Activated CD4-positive, alpha-beta memory T cell treated with anti-CD3 and anti-CD28 coated beads, Interleukin-2, amount 10 ng/mL, durations not matched to agents 7 days and 5 days (primary cell): ENCODE data around the gene TCF7L2. TPM values are rescaled to one million over a fixed set of nuclear protein-coding genes. Genes with fewer than 3 reads are reported as not detected.

Source experiments
- CTCF ChIA-PET: fragments of 350-600 bp; sonication (Branson Sonifier 250); formaldehyde crosslinking; loops from one replicate; lab custom pipeline; 2021; ENCODE audit warnings: antibody characterized with exemption, inconsistent platforms; lab: Charles Lee
- POLR2A ChIA-PET: fragments of 350-600 bp; sonication (Branson Sonifier 250); formaldehyde crosslinking; loops from one replicate; lab custom pipeline; 2021; ENCODE audit warnings: antibody characterized with exemption; lab: Charles Lee
- DNase-seq: peaks from one replicate; pipeline ENCODE4 v3.0.0-alpha.2; 2020
- H3K27ac Mint-ChIP-seq: one replicate; pipeline ENCODE4 v1.8.0; 2021; ENCODE audit warnings: mild to moderate bottlenecking, mixed read lengths
- H3K27me3 Mint-ChIP-seq: one replicate; pipeline ENCODE4 v1.8.0; 2021; ENCODE audit warnings: mixed read lengths
- H3K36me3 Mint-ChIP-seq: one replicate; pipeline ENCODE4 v1.8.0; 2021; ENCODE audit warnings: low read depth, mixed read lengths
- H3K4me1 Mint-ChIP-seq: one replicate; pipeline ENCODE4 v1.8.0; 2021; ENCODE audit warnings: mixed read lengths
- H3K4me3 Mint-ChIP-seq: one replicate; pipeline ENCODE4 v1.8.0; 2021; ENCODE audit warnings: mild to moderate bottlenecking, mixed read lengths
- H3K9me3 Mint-ChIP-seq: one replicate; pipeline ENCODE4 v1.8.0; 2021; ENCODE audit warnings: mixed read lengths
- total RNA-seq, 2 experiments: library from RNA; stranded (reverse); gene quantifications; one replicate each; pipeline ENCODE4 v1.2.3, GENCODE V29; 2021

Gene TCF7L2
- under 1 TPM; 0.60 to 0.76 TPM for total RNA-seq

DNA sequence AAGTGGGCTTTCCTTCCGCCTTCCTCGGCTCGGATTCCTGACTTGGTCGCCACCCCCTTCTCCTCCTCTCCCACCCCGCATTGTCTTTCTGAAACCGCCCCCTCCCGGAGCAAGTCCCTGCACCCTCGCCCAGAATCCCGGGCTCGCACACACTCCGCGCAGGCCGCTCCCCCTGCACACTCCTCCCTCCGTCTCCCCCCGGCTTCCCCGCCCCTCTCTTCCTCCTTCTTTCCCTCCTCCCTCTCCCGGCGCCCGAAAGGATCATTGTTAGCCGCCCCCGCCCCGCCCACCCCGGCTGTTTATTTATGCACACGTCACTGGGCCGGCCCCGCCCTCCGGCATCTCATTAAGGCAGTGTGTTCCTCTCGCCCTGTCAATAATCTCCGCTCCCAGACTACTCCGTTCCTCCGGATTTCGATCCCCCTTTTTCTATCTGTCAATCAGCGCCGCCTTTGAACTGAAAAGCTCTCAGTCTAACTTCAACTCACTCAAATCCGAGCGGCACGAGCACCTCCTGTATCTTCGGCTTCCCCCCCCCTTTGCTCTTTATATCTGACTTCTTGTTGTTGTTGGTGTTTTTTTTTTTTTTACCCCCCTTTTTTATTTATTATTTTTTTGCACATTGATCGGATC lies at the start of gene TCF7L2:
Gene TCF7L2, plus strand, starts transcription at position 373 of the 633 bp plus-strand sequence. CDS start 510 bp downstream, outside the sequence.
- H3K27ac Mint-ChIP-seq = no peak within 1 kb of the TSS
- POLR2A ChIA-PET = no interaction called here
- CTCF ChIA-PET = no interaction called here
- H3K4me1 Mint-ChIP-seq = peaks cover 23% of the 10 kb centered on the region
- peaks cover 70% of the 10 kb centered on the region for H3K27me3 Mint-ChIP-seq
- peak; percentile 57 for DNase-seq
- no peaks in the 10 kb centered on the region for H3K9me3 Mint-ChIP-seq
- H3K4me3 Mint-ChIP-seq = peak within 1 kb of the TSS; percentile 77
- H3K36me3 Mint-ChIP-seq = peaks cover 4% of the 10 kb centered on the region

DNA sequence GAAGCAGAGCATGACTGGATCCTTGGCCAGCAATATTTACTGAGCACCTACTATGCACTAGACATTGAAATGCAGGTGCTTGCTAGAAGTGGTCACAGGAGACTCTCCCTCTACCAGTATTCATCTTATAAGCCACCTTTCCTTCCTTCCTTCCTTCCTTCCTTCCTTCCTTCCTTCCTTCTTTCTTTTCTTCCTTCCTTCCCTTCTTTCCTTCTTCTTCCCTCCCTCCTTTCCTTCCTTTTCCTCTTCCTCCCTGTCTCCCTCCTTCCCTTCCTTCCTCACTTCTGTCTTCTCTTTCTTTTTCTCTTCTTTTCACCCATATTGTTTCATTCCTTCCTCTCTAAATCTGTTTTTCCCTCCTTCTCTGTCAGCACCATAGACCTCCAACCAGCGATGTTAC lies 47.3 kb upstream of the TCF7L2 start:
- H3K9me3 Mint-ChIP-seq = no peaks in the 10 kb centered on the region
- H3K27ac Mint-ChIP-seq = no peak overlapping the region
- CTCF ChIA-PET = no interaction called here
- H3K4me1 Mint-ChIP-seq = no peaks in the 10 kb centered on the region
- H3K36me3 Mint-ChIP-seq = no peaks in the 10 kb centered on the region
- H3K27me3 Mint-ChIP-seq = no peaks in the 10 kb centered on the region
- POLR2A ChIA-PET = no interaction called here
- DNase-seq = no peak
- no peak overlapping the region for H3K4me3 Mint-ChIP-seq

DNA sequence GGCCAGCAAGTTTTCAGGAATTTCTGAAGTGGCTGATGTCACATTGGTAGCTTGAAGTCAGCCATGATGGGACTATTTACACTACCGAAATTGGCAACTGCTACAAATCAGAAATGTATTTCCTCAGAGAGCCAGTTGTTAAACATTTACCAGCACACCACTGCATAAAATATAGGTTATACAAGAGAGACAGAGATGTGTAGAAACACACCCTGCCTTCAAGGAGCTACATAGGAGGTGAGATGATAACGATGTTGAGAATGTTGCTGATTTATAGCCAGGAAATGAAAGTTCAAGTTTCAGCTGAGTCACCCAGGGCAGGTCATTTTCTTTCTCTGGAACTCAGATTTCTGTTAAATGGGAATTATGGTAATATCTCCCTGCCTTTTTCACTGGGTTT lies 46.0 kb upstream of the TCF7L2 start:
- ChIA-PET POLR2A (no interaction called here), CTCF (no interaction called here)
- Mint-ChIP-seq H3K27me3 (no peaks in the 10 kb centered on the region), H3K9me3 (no peaks in the 10 kb centered on the region), H3K4me1 (no peaks in the 10 kb centered on the region), H3K27ac (no peak overlapping the region), H3K4me3 (no peak overlapping the region), H3K36me3 (no peaks in the 10 kb centered on the region)
- DNase-seq = no peak

DNA sequence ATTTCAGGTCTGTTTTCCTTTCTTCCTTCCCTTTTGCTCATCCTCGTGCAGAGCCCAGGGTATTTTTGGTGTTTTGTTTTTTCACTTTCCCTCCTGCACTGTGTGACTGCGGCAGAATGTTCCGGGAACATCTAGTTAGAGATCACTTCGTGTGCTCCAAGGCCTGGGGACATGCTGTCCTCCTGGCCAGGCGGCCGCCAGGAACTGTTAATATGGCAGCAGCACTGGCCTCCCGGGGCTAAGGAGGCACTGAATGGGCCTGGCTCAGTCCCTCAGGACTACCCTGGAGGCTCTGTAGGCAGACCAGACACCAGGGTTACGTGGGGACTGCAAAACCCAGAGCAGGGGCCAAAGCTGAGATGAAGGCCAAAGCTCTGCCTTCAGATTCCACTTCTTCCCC lies 43.1 kb upstream of the TCF7L2 start:
- POLR2A ChIA-PET = no interaction called here
- H3K4me1 Mint-ChIP-seq = no peaks in the 10 kb centered on the region
- no peaks in the 10 kb centered on the region for H3K36me3 Mint-ChIP-seq
- no peak overlapping the region for H3K4me3 Mint-ChIP-seq
- no peak for DNase-seq
- H3K27ac Mint-ChIP-seq = no peak overlapping the region
- peaks cover 5% of the 10 kb centered on the region for H3K27me3 Mint-ChIP-seq
- CTCF ChIA-PET = no interaction called here
- H3K9me3 Mint-ChIP-seq = no peaks in the 10 kb centered on the region

DNA sequence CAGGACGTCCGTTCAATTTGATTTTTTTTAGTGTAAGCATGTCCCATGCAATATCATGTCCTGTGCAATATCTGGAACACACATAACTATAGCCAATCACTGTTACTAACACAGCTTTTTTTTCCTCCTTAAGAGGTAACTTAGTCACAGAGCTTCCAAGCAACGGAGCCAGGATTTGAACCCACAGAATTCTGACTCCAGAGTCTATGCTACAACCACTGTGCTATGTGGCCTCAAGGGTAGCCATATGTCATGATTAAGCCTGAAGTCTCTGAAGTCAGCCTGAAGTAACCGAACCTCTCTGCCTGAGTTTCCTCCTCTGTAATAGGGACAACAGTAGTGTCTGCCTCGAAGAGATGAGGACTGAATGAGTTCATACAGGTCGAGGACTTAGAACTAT lies 42.2 kb upstream of the TCF7L2 start:
- no peak overlapping the region for H3K27ac Mint-ChIP-seq
- H3K9me3 Mint-ChIP-seq = peaks cover 2% of the 10 kb centered on the region
- ChIA-PET POLR2A (no interaction called here), CTCF (interaction anchor here (0.6 to 0.7 kb wide), 2 partner anchors 326 to 1971 kb away, joined by 3 to 8 read pairs; no protein-coding TSS in a partner anchor)
- no peaks in the 10 kb centered on the region for H3K36me3 Mint-ChIP-seq
- H3K4me3 Mint-ChIP-seq = no peak overlapping the region
- no peaks in the 10 kb centered on the region for H3K4me1 Mint-ChIP-seq
- no peak for DNase-seq
- peaks cover 5% of the 10 kb centered on the region for H3K27me3 Mint-ChIP-seq

DNA sequence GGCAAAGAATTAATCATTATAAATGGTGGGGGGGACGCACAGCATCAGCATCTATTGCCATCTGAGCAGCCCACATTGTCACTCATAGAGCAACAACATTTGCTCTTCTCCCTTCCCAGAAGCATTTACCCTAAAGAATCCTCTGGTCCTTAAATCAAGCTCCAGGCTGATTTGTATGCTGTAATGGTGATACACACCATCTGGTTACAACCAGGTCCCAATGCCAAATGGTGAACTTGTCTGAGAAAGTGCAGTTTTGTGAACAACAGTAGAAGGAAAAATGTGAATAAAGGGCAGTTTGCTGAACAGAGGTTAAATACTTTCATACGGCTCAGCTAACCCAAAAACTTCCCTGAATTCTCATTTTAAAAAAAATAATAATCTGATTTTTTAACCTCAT lies 38.8 kb upstream of the TCF7L2 start:
- peaks cover 6% of the 10 kb centered on the region for H3K27me3 Mint-ChIP-seq
- H3K4me3 Mint-ChIP-seq = no peak overlapping the region
- H3K27ac Mint-ChIP-seq = no peak overlapping the region
- peaks cover 3% of the 10 kb centered on the region for H3K9me3 Mint-ChIP-seq
- DNase-seq = no peak
- ChIA-PET POLR2A (no interaction called here), CTCF (no interaction called here)
- H3K4me1 Mint-ChIP-seq = no peaks in the 10 kb centered on the region
- no peaks in the 10 kb centered on the region for H3K36me3 Mint-ChIP-seq

DNA sequence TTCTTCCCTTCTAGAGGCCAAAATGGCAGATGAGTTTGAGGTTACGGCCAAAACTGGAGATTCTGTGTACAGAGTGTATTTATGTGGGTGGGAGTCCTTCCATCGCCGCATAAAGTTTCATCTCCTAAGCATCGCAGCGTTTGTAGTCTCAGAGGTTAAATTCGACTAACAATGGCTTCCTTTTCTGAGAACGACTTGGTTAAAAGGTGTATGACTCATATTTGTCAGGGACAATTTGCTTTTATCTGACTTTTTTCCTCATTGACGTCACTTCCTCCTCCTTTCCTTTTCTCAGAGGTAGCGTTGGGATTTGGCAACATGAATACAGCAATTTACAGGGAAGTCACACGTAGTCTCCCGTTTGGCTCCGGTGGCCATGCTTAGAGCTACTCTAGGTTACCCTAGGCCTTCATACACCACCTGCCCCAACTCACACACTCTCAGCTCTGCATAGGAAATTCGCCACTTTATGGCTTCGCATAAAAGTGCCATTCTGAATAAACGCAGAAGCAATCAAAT lies 37.6 kb upstream of the TCF7L2 start:
- ChIA-PET POLR2A (no interaction called here), CTCF (no interaction called here)
- no peaks in the 10 kb centered on the region for H3K4me1 Mint-ChIP-seq
- peaks cover 3% of the 10 kb centered on the region for H3K9me3 Mint-ChIP-seq
- H3K27me3 Mint-ChIP-seq = peaks cover 7% of the 10 kb centered on the region
- H3K4me3 Mint-ChIP-seq = no peak overlapping the region
- no peak for DNase-seq
- no peak overlapping the region for H3K27ac Mint-ChIP-seq
- H3K36me3 Mint-ChIP-seq = no peaks in the 10 kb centered on the region

DNA sequence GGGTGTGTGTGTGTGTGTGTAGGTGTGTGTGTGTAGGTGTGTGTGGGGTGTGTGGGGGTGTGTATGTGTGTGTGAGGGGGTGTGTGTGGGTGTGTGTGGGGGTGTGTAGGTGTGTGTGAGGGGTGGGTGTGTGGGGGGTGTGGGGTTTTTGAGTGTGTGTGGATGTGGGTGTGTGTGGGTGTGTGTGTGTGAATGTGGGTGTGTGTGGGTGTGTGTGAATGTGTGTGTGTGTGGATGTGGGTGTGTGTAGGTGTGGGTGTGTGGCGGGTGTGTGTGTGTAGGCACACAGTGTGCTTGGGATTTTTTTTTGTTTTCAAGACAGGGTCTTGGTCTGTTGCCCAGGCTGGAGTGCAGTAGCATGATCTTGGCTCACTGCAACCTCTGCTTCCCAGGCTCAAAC lies 36.8 kb upstream of the TCF7L2 start:
- no peaks in the 10 kb centered on the region for H3K4me1 Mint-ChIP-seq
- no peak overlapping the region for H3K27ac Mint-ChIP-seq
- no peak for DNase-seq
- CTCF ChIA-PET = no interaction called here
- peaks cover 3% of the 10 kb centered on the region for H3K9me3 Mint-ChIP-seq
- H3K27me3 Mint-ChIP-seq = peaks cover 7% of the 10 kb centered on the region
- H3K36me3 Mint-ChIP-seq = no peaks in the 10 kb centered on the region
- POLR2A ChIA-PET = no interaction called here
- no peak overlapping the region for H3K4me3 Mint-ChIP-seq

DNA sequence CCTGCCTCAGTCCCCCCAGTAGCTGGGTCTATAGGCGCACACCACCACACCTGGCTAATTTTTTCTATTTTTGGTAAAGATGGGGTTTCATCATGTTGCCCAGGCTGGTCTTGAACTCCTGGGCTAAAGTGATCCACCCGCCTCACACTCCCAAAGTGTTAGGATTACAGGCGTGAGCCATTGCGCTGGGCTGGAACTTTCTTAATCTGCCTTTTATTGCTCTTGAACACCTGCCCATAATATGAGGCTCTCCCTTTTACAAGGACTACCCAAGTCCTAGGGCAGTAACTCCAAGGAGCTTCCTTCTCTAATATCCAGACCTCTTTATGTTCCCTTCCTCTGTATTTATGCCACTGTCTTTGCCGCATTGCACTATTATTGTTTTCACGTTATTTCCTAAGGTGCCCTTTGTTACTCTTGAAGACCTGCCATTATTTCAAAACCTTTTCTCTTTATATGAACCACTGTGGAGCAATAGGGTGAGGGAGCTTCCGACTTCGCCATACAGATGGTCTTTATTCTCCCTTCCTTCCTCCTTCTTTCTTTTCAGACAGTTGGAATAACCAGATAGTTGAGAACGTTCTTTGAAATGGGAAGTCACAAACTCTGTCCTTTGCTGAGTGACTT lies 36.3 kb upstream of the TCF7L2 start:
- Mint-ChIP-seq H3K4me1 (no peaks in the 10 kb centered on the region), H3K4me3 (no peak overlapping the region), H3K36me3 (no peaks in the 10 kb centered on the region), H3K27me3 (peaks cover 8% of the 10 kb centered on the region), H3K27ac (no peak overlapping the region), H3K9me3 (peaks cover 3% of the 10 kb centered on the region)
- CTCF ChIA-PET = no interaction called here
- DNase-seq = no peak
- POLR2A ChIA-PET = no interaction called here

DNA sequence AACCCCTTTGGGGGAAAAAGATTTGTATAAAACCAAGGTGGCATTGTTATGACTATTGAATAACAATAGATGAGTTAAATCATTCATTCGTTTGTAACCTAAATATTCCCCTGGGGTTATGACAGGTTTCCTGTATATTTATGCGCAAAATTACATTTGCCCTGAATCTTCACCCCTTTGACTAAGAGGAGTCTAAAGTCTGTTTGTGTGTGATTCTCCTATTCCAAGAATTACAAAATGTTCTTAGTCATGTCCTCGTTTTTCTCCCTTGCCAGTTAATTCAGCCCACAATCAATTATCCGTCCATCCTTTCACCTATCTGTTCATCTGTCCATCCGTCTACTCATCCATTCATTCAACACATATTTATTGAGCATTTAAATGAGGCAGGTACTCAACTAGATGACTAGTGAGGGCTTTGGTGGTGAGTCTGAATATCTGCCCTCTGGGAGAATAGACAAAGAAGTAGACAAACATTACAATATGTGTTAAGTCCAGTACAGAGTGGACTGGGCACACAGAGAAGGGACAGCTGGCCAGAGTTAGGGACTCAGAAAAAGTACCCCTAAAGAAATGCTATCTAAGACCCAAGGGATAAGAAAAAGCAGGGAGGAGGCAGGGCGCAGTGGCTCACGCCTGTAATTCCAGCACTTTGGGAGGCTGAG lies 35.6 kb upstream of the TCF7L2 start:
- Mint-ChIP-seq H3K4me3 (no peak overlapping the region), H3K9me3 (peaks cover 3% of the 10 kb centered on the region), H3K27me3 (peaks cover 8% of the 10 kb centered on the region), H3K36me3 (no peaks in the 10 kb centered on the region), H3K27ac (no peak overlapping the region), H3K4me1 (no peaks in the 10 kb centered on the region)
- POLR2A ChIA-PET = no interaction called here
- DNase-seq = no peak
- CTCF ChIA-PET = no interaction called here

DNA sequence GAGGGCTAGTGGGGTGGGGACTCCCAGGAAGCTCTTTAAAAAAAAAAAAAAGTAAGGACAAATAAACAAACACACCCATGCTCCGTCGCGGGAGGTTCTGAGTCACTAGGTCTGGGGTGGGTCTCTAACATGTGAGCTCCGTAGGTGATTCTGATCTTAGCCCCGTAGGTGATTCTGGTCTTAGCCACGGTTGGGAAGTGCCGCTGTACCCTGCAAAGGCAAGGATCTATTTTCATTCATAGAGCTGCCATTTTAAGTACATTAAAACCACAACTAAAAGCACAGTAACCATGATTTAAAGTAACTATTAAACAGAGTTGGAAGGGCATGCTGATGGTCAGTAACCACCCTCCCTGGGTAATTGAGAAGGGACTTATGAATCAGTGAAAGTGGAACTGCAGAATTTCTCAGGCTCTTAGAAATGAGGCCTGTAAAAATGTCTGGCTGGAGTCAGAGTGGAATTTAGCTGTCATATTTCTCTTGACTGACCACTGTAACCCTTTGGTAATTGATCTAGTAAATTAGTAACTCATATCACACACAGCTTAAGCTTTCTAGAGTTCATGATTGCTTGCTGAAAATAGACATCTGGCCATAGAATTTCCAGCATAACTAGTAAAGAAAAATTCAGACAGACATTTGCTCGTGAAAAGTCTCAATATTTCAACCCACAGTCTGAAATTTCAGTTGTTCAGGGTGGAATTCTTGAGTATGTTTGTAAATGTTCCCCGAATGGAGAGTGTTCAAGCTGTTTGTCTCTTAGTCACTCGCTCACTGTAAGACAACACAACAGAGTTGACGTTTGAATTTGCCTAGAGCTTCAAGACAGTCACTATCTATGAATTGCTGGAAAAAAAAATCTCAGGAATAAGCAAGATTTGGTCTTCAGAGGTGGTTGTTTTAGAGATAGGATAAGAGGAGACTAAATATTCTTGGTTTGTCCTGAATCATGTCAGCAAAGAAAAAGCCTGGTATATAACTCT lies 34.2 kb upstream of the TCF7L2 start:
- H3K36me3 Mint-ChIP-seq = no peaks in the 10 kb centered on the region
- peaks cover 3% of the 10 kb centered on the region for H3K9me3 Mint-ChIP-seq
- H3K4me1 Mint-ChIP-seq = no peaks in the 10 kb centered on the region
- H3K27ac Mint-ChIP-seq = no peak overlapping the region
- ChIA-PET CTCF (no interaction called here), POLR2A (no interaction called here)
- H3K27me3 Mint-ChIP-seq = peaks cover 5% of the 10 kb centered on the region
- no peak overlapping the region for H3K4me3 Mint-ChIP-seq
- DNase-seq = no peak

DNA sequence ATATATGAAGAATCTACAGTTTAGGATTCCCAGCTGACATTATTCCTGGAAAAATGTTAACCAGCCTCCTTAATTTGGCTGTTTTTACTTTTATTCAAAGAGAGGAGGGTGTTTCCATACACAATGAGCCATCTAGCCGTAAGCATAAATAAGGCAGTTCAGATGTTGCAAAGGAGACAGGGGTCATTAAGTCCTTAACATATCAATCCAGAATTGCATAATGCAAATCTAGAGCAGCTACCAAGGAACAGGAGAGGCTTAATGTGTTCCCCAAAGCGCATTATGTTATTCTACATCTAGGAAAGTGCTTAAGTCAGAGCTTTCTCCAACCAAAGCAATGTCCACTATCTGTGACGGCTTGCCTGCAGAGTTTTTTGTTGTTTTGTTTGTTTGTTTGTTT lies 32.4 kb upstream of the TCF7L2 start:
- POLR2A ChIA-PET = no interaction called here
- CTCF ChIA-PET = interaction anchor here (0.7 kb wide), 1 partner anchor 333 kb away, joined by 3 read pairs; no protein-coding TSS in a partner anchor

More for the DNA sequence above, 32.4 kb upstream of the TCF7L2 start:
- peaks cover 3% of the 10 kb centered on the region for H3K27me3 Mint-ChIP-seq
- H3K27ac Mint-ChIP-seq = no peak overlapping the region
- no peak for DNase-seq
- H3K9me3 Mint-ChIP-seq = peaks cover 3% of the 10 kb centered on the region
- H3K36me3 Mint-ChIP-seq = no peaks in the 10 kb centered on the region
- no peaks in the 10 kb centered on the region for H3K4me1 Mint-ChIP-seq
- no peak overlapping the region for H3K4me3 Mint-ChIP-seq
